ENCODE results near the gene ETNPPL. TPM values are rescaled to one million over a fixed set of nuclear protein-coding genes. Genes with fewer than 3 reads are reported as not detected.

ETNPPL gene
- total RNA-seq, 2 donors from 2014 or later = not detected

GRCh38 chr4:108787724-108788123 is 24.9 kb upstream of the ETNPPL start:
- no peak for ATAC-seq (ENCODE audit: insufficient number of reproducible peaks, low FRiP score, low read depth)

GRCh38 chr4:108787106-108787505 is 24.3 kb upstream of the ETNPPL start:
- Histone ChIP-seq H3K4me1 (ENCODE audit: control insufficient read depth in 1 of 2, low read depth in 2 of 2) (no peaks in the 10 kb centered on the region), H3K9me3 (no peaks in the 10 kb centered on the region), H3K36me3 (no peaks in the 10 kb centered on the region), H3K4me3 (no peak overlapping the region), H3K27me3 (replicated peaks; ENCODE audit: insufficient read depth) (no peaks in the 10 kb centered on the region), H3K27ac (no peak overlapping the region)
- DNase-seq (ENCODE audit: low spot score) = no peak
- ATAC-seq (ENCODE audit: insufficient number of reproducible peaks, low FRiP score, low read depth) = no peak
- TF ChIP-seq, protein P1, sequence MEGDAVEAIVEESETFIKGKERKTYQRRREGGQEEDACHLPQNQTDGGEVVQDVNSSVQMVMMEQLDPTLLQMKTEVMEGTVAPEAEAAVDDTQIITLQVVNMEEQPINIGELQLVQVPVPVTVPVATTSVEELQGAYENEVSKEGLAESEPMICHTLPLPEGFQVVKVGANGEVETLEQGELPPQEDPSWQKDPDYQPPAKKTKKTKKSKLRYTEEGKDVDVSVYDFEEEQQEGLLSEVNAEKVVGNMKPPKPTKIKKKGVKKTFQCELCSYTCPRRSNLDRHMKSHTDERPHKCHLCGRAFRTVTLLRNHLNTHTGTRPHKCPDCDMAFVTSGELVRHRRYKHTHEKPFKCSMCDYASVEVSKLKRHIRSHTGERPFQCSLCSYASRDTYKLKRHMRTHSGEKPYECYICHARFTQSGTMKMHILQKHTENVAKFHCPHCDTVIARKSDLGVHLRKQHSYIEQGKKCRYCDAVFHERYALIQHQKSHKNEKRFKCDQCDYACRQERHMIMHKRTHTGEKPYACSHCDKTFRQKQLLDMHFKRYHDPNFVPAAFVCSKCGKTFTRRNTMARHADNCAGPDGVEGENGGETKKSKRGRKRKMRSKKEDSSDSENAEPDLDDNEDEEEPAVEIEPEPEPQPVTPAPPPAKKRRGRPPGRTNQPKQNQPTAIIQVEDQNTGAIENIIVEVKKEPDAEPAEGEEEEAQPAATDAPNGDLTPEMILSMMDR (IDR thresholded peaks at IDR 0.05) = no peak

More at GRCh38 chr4:108787724-108788123, 24.9 kb upstream of the ETNPPL start:
- Histone ChIP-seq H3K27me3 (replicated peaks; ENCODE audit: insufficient read depth) (no peaks in the 10 kb centered on the region), H3K4me3 (no peak overlapping the region), H3K36me3 (no peaks in the 10 kb centered on the region), H3K9me3 (no peaks in the 10 kb centered on the region), H3K27ac (no peak overlapping the region), H3K4me1 (ENCODE audit: control insufficient read depth in 1 of 2, low read depth in 2 of 2) (no peaks in the 10 kb centered on the region)
- TF ChIP-seq, protein P1 (IDR thresholded peaks at IDR 0.05) = no peak
- DNase-seq (ENCODE audit: low spot score) = no peak

GRCh38 chr4:108786351-108786750 is 23.5 kb upstream of the ETNPPL start:
- no peak for DNase-seq (ENCODE audit: low spot score)
- TF ChIP-seq, protein P1 (IDR thresholded peaks at IDR 0.05) = no peak
- ATAC-seq (ENCODE audit: insufficient number of reproducible peaks, low FRiP score, low read depth) = no peak
- H3K4me3 ChIP-seq = no peak overlapping the region
- no peaks in the 10 kb centered on the region for H3K4me1 ChIP-seq (ENCODE audit: control insufficient read depth in 1 of 2, low read depth in 2 of 2)
- H3K9me3 ChIP-seq = no peaks in the 10 kb centered on the region
- H3K27me3 ChIP-seq (replicated peaks; ENCODE audit: insufficient read depth) = no peaks in the 10 kb centered on the region
- H3K36me3 ChIP-seq = no peaks in the 10 kb centered on the region
- H3K27ac ChIP-seq = no peak overlapping the region

DNA sequence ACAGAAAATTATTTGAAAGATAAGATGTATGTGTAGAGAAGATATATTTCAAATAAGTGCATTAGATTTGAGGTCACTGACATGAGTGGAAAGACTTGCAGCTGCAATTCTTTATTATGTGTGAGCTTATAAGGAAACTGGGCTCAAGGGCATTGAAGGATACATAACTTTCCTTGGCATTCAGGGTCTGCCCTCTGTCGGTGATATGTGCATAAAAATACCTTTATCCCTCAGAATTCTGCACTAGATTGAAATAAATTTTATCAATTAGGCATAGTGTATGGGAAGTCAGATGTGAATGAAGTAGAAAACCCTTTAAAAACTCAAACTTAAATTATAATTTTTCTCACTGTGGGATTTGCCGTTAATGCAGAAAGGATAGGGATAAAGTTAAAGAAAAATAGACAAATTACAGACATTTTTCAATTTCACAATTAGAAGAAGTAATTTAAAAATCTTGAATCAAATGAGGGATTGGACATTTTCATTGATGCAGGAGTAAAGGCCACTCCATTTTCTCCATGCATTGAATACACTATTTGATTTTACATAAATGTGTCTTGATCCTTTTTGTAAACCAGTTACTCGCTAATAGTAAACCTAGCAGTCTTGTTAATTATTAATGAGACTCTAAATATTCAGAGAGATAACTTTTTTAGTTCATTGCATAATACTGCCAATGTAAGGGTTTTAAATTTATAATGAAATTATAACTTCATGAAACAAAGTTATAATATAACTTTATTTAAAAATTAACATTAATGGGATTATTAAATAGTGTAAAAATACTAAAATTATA is 21.0 kb upstream of the ETNPPL start:
- TF ChIP-seq, protein P1 (IDR thresholded peaks at IDR 0.05) = no peak
- Histone ChIP-seq H3K9me3 (no peaks in the 10 kb centered on the region), H3K36me3 (no peaks in the 10 kb centered on the region), H3K27me3 (replicated peaks; ENCODE audit: insufficient read depth) (no peaks in the 10 kb centered on the region), H3K4me3 (no peak overlapping the region), H3K27ac (no peak overlapping the region), H3K4me1 (ENCODE audit: control insufficient read depth in 1 of 2, low read depth in 2 of 2) (no peaks in the 10 kb centered on the region)
- ATAC-seq (ENCODE audit: insufficient number of reproducible peaks, low FRiP score, low read depth) (no peak), DNase-seq (ENCODE audit: low spot score) (no peak)

DNA sequence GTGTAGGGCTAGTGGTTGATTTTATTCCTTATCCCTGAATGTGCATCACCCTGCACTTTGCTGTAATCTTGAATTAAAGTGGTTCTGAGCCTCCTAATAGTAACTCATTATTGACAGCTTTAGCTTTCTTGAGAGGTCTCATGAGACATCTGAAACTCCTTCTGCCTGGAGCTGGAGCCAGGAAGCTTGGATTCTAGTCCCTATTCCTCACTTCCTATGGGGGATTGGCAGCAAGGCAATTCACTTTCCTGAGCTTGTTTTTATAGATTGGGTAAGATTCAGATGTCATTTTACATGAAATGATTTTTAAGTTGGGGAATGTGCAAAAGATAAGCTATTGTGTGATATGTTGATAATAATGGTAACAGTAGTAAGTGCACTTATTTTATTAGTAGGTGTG is 17.1 kb upstream of the ETNPPL start:
- TF ChIP-seq, protein P1 (IDR thresholded peaks at IDR 0.05) = no peak
- Histone ChIP-seq H3K4me3 (no peak overlapping the region), H3K27me3 (replicated peaks; ENCODE audit: insufficient read depth) (no peaks in the 10 kb centered on the region), H3K4me1 (ENCODE audit: control insufficient read depth in 1 of 2, low read depth in 2 of 2) (peaks cover 3 to 4% of the 10 kb centered on the region in 2 donors), H3K9me3 (no peaks in the 10 kb centered on the region), H3K27ac (no peak overlapping the region), H3K36me3 (no peaks in the 10 kb centered on the region)
- DNase-seq (ENCODE audit: low spot score) = no peak
- ATAC-seq (ENCODE audit: insufficient number of reproducible peaks, low FRiP score, low read depth) = no peak

All from thoracic aorta (tissue), 2 donors.